Measurements from ENCODE around the gene ATE1. TPM values are rescaled to one million over a fixed set of nuclear protein-coding genes. Genes with fewer than 3 reads are reported as not detected.

The ATE1 gene
- total RNA-seq, 2 donors from 2014 or later = 31.0 to 62.0 TPM

- H3K27ac ChIP-seq = no peak overlapping the region
- no peaks in the 10 kb centered on the region for H3K9me3 ChIP-seq
- H3K4me1 ChIP-seq = no peaks in the 10 kb centered on the region
- H3K27me3 ChIP-seq = no peaks in the 10 kb centered on the region
- no peak for DNase-seq (ENCODE audit: low spot score)
- no peaks in the 10 kb centered on the region for H3K36me3 ChIP-seq
- TF ChIP-seq CTCF (IDR thresholded peaks at IDR 0.05) = no peak
- no peak overlapping the region for H3K4me3 ChIP-seq
These were observed 65.8 kb downstream of the ATE1 start for GRCh38 chr10:121862042-121862441.

GRCh38 chr10:121860810-121861209 is 67.0 kb downstream of the ATE1 start:
- Histone ChIP-seq H3K4me1 (no peaks in the 10 kb centered on the region), H3K9me3 (no peaks in the 10 kb centered on the region), H3K36me3 (no peaks in the 10 kb centered on the region), H3K4me3 (no peak overlapping the region), H3K27me3 (no peaks in the 10 kb centered on the region), H3K27ac (no peak overlapping the region)
- DNase-seq (ENCODE audit: low spot score) = no peak
- no peak for TF ChIP-seq CTCF (IDR thresholded peaks at IDR 0.05)

GRCh38 chr10:121854809-121855445 is 72.9 kb downstream of the ATE1 start:
- no peak for DNase-seq (ENCODE audit: low spot score)
- Histone ChIP-seq H3K27me3 (no peaks in the 10 kb centered on the region), H3K4me1 (no peaks in the 10 kb centered on the region), H3K4me3 (no peak overlapping the region), H3K9me3 (no peaks in the 10 kb centered on the region), H3K36me3 (peaks cover 4% of the 10 kb centered on the region), H3K27ac (no peak overlapping the region)
- no peak for TF ChIP-seq CTCF (IDR thresholded peaks at IDR 0.05)

- Histone ChIP-seq H3K36me3 (peaks cover 4% of the 10 kb centered on the region), H3K27me3 (no peaks in the 10 kb centered on the region), H3K4me1 (no peaks in the 10 kb centered on the region), H3K27ac (no peak overlapping the region), H3K9me3 (no peaks in the 10 kb centered on the region), H3K4me3 (no peak overlapping the region)
- no peak for DNase-seq (ENCODE audit: low spot score)
- TF ChIP-seq CTCF (IDR thresholded peaks at IDR 0.05) = no peak
These were observed 73.9 kb downstream of the ATE1 start for GRCh38 chr10:121853950-121854349.

- Histone ChIP-seq H3K36me3 (peaks cover 4% of the 10 kb centered on the region), H3K4me3 (no peak overlapping the region), H3K4me1 (no peaks in the 10 kb centered on the region), H3K9me3 (no peaks in the 10 kb centered on the region), H3K27me3 (no peaks in the 10 kb centered on the region), H3K27ac (no peak overlapping the region)
- no peak for TF ChIP-seq CTCF (IDR thresholded peaks at IDR 0.05)
- no peak for DNase-seq (ENCODE audit: low spot score)
These were observed 76.0 kb downstream of the ATE1 start for GRCh38 chr10:121851786-121852185.

- Histone ChIP-seq H3K4me1 (no peaks in the 10 kb centered on the region), H3K27me3 (no peaks in the 10 kb centered on the region), H3K9me3 (no peaks in the 10 kb centered on the region), H3K36me3 (peaks cover 4% of the 10 kb centered on the region), H3K4me3 (no peak overlapping the region), H3K27ac (no peak overlapping the region)
- TF ChIP-seq CTCF (IDR thresholded peaks at IDR 0.05) = no peak
- no peak for DNase-seq (ENCODE audit: low spot score)
These were observed 79.7 kb downstream of the ATE1 start for GRCh38 chr10:121848082-121848481.

Data from right atrium auricular region (tissue), 2 donors.